Stimulated activated CD8-positive, alpha-beta memory T cell treated with anti-CD3 and anti-CD28 coated beads, Interleukin-4, amount 100 ng/mL, for 24 hours (primary cell): ENCODE measurements around the gene DGKB.

Experiments used
- DNase-seq: peaks from one replicate; pipeline ENCODE4 v3.0.0-alpha.2; 2020; ENCODE audit warnings: low read depth

Gene DGKB

DNA sequence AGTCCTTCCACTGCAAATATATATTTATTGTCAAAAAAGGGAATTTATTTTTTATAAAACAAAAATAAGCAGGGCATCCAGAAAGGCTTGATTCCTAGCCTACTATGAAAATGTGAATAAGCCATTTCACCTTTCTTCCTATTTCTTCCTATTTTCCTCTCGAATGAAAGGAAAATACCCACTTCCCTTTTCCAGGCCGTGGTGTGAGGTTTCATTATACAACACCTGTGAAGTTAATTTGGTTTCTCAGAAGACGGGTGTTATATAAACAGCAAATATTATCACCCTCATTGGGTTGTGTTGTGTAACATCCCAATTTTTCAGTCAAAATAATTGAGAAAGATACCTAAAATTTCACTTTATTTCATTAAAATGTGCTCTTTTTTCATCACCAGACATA, 214.3 kb downstream of the DGKB start:
- no peak for DNase-seq

DNA sequence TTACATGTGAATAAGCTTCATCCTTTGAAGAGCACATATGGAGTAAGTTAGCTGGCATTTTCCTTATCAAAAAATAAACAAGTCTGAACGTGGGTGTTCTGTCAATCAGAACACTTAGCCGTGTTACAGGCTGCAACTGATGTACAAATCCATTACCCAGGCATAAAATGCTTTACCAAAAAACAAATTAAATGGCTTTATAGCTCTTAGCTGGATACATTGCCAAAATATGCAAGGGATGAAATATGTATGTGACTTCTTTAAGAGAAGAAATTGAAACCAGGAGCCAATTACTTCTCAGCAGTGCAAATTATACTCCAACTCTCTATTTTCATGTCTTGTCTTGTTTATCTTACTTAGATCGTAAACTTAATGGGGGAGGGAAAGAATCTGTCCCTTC, 214.8 kb downstream of the DGKB start:
- DNase-seq: no peak

DNA sequence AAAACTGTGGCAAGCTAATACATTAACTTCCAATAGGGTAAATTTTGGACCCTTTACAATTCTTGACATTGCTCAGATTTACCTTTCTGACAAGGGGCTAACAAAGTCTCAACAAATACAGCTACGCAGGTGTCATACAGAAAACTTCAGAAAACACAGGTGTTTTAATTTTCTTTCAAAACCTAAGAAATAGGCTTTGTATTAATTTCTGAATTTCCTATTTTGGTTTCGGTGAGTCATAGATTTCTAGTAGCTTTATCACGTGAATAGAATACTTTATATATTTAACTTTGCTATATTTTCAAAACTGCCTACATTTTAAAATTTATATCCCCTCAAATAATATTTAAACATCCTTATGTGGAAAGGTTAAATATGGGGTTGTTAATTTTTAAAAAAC, 215.3 kb downstream of the DGKB start:
- DNase-seq: no peak

DNA sequence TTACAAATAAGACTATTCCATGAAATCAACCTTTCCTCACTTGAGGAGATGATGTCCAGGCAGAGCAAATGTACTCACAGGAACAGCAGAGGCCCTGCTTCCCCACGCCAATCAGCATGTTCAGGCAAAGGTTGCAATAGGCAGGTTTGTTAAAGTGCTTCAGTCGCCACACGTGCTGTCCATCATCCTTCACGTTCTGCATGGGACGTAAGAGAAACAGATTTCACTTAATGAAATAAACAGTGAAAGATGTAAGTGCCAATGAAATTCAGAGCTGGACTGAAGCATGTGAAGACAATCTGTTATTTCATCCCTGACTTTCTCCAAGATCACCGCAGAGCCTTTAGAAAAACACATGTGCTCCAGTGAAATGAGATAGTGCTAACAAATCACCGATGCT, 217.4 kb downstream of the DGKB start:
- DNase-seq: no peak

DNA sequence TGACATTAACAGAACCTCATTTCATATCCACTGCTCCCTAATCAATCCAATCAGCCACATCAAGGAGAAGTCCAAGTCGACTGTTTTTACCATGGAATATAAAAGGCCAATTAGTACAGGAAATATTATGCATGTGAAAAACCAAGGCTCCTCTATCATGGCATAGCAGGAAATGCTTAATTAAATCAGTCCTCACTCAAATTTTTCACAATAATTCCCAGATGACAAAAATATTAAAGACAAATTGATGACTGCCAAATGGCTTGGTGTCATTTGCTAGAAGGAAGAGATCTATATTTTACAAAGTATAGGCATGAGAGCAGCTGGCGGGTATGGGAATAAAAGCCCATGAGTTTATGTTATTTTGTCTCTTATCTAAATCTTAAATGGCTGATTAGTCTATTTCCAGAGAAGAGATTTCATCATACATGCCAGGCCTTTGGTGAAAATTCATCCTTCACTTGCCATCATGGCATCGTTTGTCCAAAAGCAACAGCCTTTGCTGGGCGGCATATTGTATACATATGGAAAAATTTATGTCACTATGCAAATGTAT, 219.6 kb downstream of the DGKB start:
- DNase-seq: no peak

DNA sequence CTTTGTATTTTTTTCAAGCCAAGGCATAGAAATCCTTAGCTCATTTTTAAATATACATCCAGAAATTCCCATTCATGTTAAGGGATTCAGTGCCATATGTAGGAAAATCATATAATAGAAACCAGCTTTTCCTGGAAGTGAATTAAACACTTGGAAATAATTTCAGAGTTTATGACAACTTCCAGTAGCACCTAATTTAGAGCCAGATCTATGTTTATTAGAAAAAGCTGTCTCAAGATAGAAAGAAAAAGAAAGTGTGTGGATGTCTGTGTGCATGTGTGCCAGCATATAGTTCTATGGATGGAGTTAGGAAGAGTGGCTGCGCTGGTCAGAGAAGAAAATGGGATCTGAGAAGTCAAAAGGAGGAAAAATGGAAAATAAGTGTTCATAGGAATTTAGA, 225.7 kb downstream of the DGKB start:
- DNase-seq: no peak

DNA sequence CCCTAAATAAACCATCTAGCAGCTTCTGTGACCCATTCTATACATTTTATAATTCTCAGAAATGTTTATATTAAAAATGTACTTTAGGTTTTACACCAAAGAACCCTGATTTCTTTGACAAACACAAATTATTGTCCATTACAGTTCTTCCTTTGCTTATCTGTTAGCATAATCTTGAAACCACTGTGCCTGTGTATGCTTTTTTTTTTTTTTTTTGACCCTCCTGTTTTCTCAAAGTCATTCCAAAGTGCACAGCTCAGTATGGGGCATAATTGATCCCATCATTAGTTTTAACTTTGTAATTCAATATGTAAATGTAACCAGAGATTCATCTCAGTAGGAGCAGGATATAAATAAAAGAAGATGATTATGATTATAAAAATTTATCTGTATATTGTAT, 229.3 kb downstream of the DGKB start:
- no peak for DNase-seq

DNA sequence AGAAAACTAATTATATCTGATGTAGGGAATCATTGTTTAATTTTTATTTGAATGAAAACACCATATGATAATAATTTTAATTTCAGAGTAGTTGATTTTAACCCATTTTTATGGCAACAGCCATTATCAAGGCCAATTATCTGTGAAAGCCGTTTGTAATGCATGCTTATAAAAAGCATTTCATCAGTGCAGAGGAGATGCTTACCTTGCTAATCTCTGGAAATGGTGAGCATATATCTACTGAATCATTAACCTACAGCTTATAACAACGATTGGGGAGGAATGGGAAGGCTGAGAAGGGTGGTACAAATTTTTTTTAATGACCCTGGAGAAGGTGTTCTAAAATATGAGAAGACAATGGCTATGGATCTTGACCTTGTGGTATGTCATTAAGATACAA, 235.6 kb downstream of the DGKB start:
- DNase-seq: no peak

DNA sequence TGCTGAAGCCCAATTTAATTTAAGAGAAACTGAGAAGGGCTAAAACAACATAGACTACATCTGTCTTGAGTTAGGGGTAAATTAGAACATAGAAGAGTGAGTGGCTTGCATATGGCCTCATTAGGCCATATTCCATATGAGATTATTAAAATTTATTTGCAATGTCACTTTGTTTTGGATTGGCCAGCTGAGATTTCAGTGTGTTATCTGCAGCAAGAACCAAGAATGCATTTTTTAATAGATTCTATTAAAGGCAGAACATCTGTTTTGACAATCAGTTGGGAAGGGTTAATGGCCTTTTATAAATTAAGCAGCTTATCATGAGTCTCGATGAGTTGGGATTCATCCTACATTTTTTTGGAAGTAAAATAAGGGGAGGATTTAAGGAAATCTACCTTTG, 236.2 kb downstream of the DGKB start:
- no peak for DNase-seq

DNA sequence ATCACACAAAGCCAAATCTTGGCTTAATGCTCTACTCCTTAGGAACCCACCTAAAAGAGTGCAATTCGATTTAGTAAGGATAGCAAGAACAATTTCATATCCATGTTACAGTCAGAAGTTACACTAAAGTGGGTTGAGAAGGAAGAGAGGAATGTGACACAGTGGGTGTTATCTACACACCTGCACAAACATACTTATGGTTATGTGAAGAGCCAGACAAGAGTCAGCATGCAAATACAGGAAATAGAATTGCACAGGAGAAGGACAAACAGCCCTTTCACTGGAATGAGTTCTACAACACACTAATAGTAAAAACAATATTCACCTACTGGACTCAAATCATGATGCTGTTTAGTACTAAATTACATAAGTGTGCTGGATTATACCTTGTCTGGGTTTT, 262.8 kb downstream of the DGKB start:
- no peak for DNase-seq

DNA sequence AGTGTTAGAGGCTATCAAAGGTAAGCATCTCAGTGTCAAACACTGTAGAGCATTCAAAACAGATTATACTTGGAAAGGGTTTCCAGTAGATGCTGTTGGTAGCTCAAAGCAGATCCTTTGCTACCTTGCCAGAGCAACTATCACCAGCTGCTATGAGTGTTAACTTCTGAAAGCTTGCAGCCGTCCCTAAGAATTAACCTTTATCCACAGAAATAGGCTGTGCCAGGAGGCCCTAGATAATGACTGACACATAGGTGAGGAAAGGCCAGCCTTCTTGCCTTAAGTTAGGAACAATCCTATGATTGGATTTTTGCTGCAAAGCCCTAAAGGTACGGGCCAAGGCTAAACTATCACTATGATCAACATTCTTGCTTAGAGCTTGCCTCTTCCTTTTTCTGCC, 263.2 kb downstream of the DGKB start:
- DNase-seq: no peak

DNA sequence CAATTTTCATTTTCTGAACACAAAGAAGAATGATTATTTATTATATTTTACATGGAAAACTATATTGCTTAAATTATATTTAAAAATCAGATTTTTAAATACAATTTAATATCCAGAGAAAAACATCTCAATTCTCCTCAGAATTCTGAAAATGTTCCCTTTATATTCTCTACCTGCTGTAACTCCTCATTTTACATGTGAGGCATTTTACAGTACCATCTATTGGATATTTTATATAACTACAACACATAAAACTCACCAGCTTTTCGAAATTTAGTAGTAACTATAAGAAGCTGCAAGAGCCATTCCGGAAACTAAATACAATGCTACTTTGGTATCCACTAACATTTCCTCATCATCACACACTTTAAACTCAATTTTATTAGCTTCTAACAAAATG, 264.6 kb downstream of the DGKB start:
- no peak for DNase-seq

DNA sequence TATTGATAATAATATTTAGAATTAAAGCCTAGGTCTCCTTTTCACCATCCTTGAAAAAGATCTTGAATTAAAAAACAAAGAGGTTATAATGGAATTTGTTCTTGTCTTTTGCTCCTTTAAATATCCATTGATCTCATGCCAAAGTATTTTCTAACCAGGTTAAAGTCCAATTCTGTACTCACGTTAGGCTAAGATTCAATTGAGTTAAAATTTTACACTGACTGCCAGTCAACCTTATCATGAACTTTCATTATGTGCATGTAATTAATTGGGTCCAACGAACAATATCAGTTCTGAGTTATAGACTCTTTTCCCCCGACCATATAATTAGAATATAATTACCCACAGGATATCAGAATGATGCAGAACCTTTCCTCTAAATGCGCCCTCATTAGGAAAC, 266.6 kb downstream of the DGKB start:
- no peak for DNase-seq

DNA sequence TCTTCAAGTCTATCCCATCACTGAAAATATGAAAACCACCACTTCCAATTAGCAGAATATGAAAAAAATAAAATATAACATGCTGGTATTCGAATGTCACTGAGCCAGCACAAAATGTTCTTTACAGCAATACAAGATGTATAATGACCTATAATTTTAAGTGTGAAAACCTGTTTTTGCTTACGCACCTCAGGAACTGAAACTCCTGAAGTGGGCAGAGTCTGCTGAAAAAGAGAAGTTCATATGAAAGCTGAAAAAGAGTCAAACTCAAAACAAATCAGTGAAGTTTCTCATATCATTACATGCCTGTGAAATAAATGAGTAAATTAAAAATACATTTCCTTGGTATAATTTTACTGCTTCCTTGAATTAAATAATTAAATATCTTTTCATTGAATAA, 272.5 kb downstream of the DGKB start:
- no peak for DNase-seq

DNA sequence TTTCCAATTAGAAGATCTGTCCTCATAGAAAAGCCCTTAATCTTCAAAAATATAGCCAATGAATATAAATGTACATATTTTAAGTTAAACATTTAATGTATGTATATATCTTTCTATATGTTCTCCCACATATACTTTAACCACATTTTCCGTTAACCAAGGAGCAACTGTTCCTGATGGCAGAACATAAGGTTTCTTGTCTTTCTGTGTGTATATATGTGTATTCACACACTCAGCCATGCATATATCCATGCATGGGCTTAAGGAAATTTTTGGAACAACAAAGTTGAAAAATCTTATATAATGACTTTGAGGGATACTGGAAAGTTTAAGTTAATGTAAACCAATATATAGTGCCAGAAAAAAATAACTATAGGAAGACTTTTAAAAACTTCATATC, 274.0 kb downstream of the DGKB start:
- DNase-seq: no peak

DNA sequence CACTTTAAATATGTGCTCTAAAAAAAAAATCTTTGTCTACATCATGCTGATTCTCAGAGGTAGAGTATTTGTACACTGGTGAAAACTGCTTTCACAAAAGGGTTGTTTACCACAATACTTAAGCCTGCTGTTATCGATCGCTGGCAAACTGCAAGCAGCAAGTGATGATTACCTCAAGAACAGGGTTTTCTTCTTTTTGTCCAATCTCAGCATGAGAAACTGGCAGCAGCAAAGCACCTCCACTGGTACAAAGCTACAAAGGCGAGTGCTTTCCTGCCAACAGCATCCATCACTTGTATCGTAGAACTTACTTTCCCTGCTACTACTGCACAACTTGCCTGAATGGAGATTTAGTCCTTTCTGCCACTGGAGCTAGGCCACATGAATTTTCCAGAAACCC, 276.5 kb downstream of the DGKB start:
- no peak for DNase-seq

DNA sequence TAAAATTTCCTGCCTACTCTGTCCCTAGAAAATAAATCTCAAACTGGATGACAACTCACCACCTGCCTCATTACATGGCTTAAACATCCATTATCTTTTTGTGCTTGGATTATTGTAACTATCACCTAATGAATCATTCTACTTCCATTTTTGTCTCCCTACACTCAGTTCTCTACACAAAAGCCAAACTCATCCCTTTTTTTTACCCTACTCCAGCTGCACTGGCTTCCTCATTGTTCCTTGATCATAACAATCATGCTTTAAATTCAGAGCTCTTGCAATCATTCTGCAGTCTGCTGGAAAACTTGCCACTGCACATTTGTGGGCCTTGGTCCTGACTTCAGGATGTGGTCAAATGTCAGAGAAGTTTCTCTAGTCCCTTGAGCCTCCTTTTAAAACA, 280.0 kb downstream of the DGKB start:
- DNase-seq: no peak

DNA sequence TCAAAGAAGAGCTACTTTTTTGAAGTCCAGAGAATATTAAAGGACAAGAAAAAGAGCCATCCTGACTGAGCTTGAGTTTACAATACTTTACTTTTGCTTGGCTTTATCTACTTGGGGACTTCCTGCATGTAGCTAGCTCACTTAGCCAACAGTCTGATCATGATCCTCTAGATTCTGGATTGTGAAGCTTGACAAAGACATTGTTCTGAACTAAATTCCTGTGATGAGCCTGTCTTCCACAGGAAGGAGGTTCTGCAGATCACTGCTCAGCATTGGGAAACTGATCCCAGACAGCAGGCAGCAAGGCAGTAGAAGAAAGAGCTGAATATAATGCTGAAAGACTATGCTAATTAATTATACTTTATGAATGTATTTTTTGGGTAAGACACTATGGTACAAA, 296.4 kb downstream of the DGKB start:
- DNase-seq: no peak

DNA sequence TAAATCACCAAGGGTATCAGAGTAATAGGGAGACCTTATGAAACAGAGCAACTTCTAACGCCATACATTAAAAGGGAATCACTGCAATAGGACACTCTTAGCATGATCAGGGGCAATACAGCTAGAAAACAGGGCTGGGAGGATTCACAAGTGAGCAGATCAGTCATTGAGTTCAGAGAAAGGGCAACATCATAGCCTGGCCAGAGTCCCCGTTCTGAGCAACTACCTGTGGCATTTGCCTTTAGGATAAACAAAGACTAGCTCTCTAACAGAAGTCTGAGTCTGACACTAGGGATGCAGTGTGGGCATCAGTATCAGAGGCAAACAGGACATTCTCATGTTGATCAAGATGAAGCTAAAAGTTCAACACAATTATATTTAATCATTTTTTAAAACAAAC, 297.9 kb downstream of the DGKB start:
- DNase-seq: no peak

DNA sequence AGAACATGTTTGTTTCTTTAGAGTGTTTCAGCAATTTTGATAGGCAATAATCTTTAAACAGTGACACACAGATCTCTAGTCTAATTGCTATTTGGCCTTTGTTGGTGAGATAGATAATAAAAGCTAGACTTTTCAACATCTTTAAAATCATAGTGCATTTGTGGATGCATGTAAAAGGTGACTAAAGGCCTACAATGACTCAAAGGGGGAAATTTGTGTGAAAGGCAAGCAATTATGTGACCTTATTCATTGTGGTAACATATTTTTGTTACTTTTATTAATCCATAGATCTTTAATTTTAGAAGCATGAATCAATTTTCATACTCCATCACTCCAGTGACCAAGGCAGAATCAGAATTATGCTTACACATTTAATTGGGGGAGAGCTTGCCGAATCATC, 299.7 kb downstream of the DGKB start:
- no peak for DNase-seq

DNA sequence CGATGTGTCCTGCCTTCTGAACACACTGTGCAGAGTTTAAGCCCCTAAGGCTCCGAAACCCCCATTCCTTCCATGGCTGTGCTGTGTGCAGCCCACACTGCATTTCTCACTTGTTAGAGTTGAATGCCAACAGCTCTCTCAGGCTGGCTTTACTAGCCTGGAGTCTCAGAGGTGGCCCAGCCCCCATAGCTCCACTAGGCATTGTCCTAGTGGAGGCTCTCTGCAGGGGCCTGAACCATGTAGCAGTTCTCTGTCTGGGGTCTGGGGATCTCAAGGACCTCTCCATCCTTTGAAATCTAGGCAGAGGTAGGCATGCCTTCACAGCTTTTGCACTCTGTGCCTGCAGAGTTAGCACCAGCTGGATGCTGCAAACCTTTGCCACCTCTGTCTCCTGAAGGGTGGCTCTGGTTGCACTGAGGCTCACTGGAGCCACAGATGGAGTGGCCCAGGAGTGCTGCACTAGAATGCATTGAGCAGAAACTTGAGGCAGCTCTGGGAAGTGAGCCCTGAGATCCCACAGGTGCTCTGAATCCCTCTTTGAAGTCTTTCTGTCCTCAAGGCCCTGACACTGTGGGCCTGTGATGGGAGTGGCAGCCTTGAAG, 301.7 kb downstream of the DGKB start:
- DNase-seq: no peak

DNA sequence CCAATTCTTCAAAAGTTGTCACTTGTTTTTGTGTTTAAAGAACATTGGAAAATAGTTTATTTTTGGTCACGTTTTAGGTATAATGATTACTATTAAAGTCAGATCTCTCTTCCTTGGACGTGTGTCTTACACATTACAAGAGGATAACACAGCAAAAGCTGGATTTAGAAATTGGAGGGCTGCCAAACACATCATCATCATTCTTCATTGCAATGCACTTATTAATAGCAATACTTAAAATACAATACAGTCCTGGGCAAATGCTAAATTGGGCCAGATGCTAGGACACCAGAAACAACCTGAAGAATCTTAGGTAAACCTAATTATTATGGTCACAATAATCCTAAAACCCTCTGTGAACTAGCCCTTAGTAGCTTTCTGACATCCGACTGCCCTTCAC, 303.6 kb downstream of the DGKB start:
- DNase-seq: no peak

DNA sequence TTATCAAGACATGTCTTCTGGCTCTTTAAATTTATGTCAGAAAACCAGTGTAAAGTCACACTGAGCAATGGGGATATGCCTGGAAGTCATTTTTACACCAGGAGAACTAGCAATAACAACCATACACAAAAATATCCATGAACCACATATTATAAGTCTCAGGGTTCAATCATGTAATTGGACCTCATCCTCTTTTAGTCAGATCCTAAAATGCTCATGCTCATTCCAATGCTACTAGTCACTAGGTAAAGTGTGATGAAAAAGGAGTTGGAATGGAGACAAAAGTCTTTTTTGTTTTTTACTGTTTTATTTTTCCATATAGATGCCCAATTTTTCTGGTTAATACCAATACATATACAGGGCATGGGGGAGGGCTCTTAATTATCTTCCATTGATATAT, 306.1 kb downstream of the DGKB start:
- no peak for DNase-seq

DNA sequence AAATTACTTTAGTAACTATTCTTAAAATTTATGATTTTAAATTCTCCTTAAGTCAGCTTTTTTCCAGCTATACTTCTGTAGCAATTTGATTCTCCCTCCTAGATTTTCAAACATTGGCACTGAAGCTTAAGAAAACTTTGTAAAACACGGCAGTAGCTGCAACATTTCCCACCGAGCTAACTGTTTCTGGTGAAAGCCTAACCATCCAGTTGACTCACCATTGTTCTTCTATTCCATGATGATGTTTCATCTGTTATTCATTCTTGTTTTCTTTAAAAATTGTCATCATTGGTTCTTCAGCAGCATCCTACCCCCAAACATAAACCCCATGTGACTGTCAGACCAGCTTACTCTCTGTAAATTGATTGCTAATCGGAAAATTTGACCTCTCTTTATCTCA, 312.3 kb downstream of the DGKB start:
- no peak for DNase-seq

DNA sequence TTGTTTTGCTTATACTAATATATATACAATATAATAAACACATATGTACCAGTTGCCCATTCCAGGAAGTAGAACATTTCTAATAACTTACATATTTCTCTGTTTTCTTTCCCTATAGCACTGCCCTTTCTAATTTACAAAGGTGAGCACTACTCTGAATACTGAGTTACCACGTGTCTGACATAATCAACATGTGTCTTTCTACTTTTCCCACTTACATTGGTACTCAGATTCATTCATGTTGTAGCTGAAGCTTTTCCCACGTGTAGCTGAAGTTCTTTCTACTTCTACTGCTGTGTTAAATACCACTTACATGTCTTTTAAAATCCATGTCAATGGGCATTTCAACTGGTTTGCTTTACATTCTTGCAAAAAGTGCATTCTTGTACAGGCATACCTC, 317.3 kb downstream of the DGKB start:
- DNase-seq: no peak
